Liver (tissue), 9 donors: ENCODE results near the gene FAM89A. TPM values are rescaled to one million over a fixed set of nuclear protein-coding genes. Genes with fewer than 3 reads are reported as not detected.

ENCODE experiments used
- DNase-seq: peaks from one replicate; pipeline ENCODE4 v3.0.0-alpha.2; 2017; ENCODE audit warnings: low spot score
- H3K27ac ChIP-seq, 2 donors: one replicate each; pipeline ENCODE4 v1.7.0; 2013; ENCODE audit warnings: inconsistent platforms in 2 of 2, low read length in 2 of 2, control low read depth in 1 of 2, low read depth in 1 of 2, mild to moderate bottlenecking in 1 of 2
- H3K27me3 ChIP-seq, 4 donors: one replicate each; pipeline versions ENCODE4 v1.6.1 to v1.7.0; 2013; ENCODE audit warnings: low read length in 3 of 4, inconsistent platforms in 1 of 4, mild to moderate bottlenecking in 1 of 4, moderate library complexity in 1 of 4; ENCODE audit not compliant: control insufficient read depth in 4 of 4, insufficient read depth in 4 of 4
- H3K36me3 ChIP-seq, 4 donors: one replicate each; pipeline versions ENCODE4 v1.6.1 to v1.7.0; 2013; ENCODE audit warnings: low read length in 3 of 4, mild to moderate bottlenecking in 3 of 4, low read depth in 1 of 4, moderate library complexity in 1 of 4; ENCODE audit not compliant: control insufficient read depth in 4 of 4, insufficient read depth in 3 of 4
- H3K4me1 ChIP-seq, 4 donors: one replicate each; pipeline versions ENCODE4 v1.6.1 to v1.7.0; 2013; ENCODE audit warnings: low read length in 3 of 4, mild to moderate bottlenecking in 3 of 4, moderate library complexity in 1 of 4; ENCODE audit not compliant: control insufficient read depth in 4 of 4, insufficient read depth in 4 of 4
- H3K4me3 ChIP-seq, 3 donors: one replicate each; pipeline versions ENCODE4 v1.6.1 to v1.7.0; 2013; ENCODE audit warnings: low read length in 3 of 3, control low read depth in 1 of 3, low read depth in 1 of 3, mild to moderate bottlenecking in 1 of 3
- H3K9ac ChIP-seq, 2 donors: one replicate each; pipeline ENCODE4 v1.7.0; 2013; ENCODE audit warnings: low read length in 2 of 2, mild to moderate bottlenecking in 2 of 2, moderate library complexity in 2 of 2, control low read depth in 1 of 2, low read depth in 1 of 2
- H3K9me3 ChIP-seq, 4 donors: one replicate each; pipeline versions ENCODE4 v1.6.1 to v1.7.0; 2013; ENCODE audit warnings: low read length in 3 of 4; ENCODE audit not compliant: control insufficient read depth in 4 of 4
- FOXA1 ChIP-seq: IDR thresholded peaks from 2 replicates; pipeline ENCODE4 v1.6.1; 2016; ENCODE audit warnings: antibody characterized with exemption
- FOXA2 ChIP-seq: IDR thresholded peaks from 2 replicates; pipeline ENCODE4 v1.6.1; 2016; ENCODE audit warnings: antibody characterized with exemption
- GABPA ChIP-seq, 2 donors: IDR thresholded peaks in 1 of 2; conservative IDR thresholded peaks in 1 of 2; 2 replicates each; pipeline ENCODE4 v1.6.1; 2016; ENCODE audit warnings: antibody characterized with exemption in 2 of 2, mild to moderate bottlenecking in 1 of 2, moderate library complexity in 1 of 2
- HNF4A ChIP-seq, 2 donors: conservative IDR thresholded peaks; 2 replicates each; pipeline ENCODE4 v1.6.1; 2016; ENCODE audit warnings: antibody characterized with exemption in 2 of 2, mild to moderate bottlenecking in 2 of 2
- HNF4G ChIP-seq: IDR thresholded peaks from 2 replicates; pipeline ENCODE4 v1.6.1; 2016; ENCODE audit warnings: antibody characterized with exemption
- JUND ChIP-seq, 2 donors: IDR thresholded peaks; 2 replicates each; pipeline ENCODE4 v1.6.1; 2016; ENCODE audit warnings: antibody characterized with exemption in 2 of 2
- MAX ChIP-seq: IDR thresholded peaks from 2 replicates; pipeline ENCODE4 v1.6.1; 2016; ENCODE audit warnings: antibody characterized with exemption
- NR2F2 ChIP-seq: IDR thresholded peaks from 2 replicates; pipeline ENCODE4 v1.6.1; 2016; ENCODE audit warnings: antibody characterized with exemption
- RAD21 ChIP-seq, 2 donors: IDR thresholded peaks; 2 replicates each; pipeline ENCODE4 v1.6.1; 2016; ENCODE audit warnings: antibody characterized with exemption in 2 of 2, mild to moderate bottlenecking in 2 of 2
- RXRA ChIP-seq, 2 donors: IDR thresholded peaks; 2 replicates each; pipeline ENCODE4 v1.6.1; 2017 to 2018; ENCODE audit warnings: antibody characterized with exemption in 2 of 2, mild to moderate bottlenecking in 1 of 2
- SP1 ChIP-seq: IDR thresholded peaks from 2 replicates; pipeline ENCODE4 v1.6.1; 2018; ENCODE audit warnings: antibody characterized with exemption, mild to moderate bottlenecking
- TAF1 ChIP-seq: conservative IDR thresholded peaks from 2 replicates; pipeline ENCODE4 v1.6.1; 2016; ENCODE audit warnings: antibody characterized with exemption, mild to moderate bottlenecking
- YY1 ChIP-seq: IDR thresholded peaks from 2 replicates; pipeline ENCODE4 v1.6.1; 2016; ENCODE audit warnings: antibody characterized with exemption, mild to moderate bottlenecking
- WGBS: extraction: QIAGEN DNeasy Blood & Tissue Kit; methylation state at CpG from one replicate; pipeline ENCODE4 v1.1.7; 2013; 5-methylcytosine and 5-hydroxymethylcytosine counted together
- polyA plus RNA-seq, 2 donors: library from polyadenylated mRNA; stranded (reverse) in 1 of 2; unstranded in 1 of 2; fragments of 200-250 nt in 1 of 2; fragments of >200 nt in 1 of 2; fragmentation: Nextera tagmentation in 1 of 2; extraction: Ambion mirVana in 1 of 2; gene quantifications; one replicate each; pipeline versions ENCODE4 v1.2.1 to v1.2.3, GENCODE V29; 2013 to 2015
- total RNA-seq, 2 donors: library from RNA; depleted of rRNA; stranded (reverse); fragments of >200 nt; gene quantifications; one replicate each; pipeline ENCODE4 v1.2.3, GENCODE V29; 2014
- TF ChIP-seq, protein P1 (sequence below): IDR thresholded peaks from 2 replicates; pipeline ENCODE4 v1.6.1; 2016; ENCODE audit warnings: antibody characterized with exemption, mild to moderate bottlenecking
- TF ChIP-seq, protein P2 (sequence below): IDR thresholded peaks from 2 replicates; pipeline ENCODE4 v1.6.1; 2016; ENCODE audit warnings: antibody characterized with exemption
- TF ChIP-seq, protein P3 (sequence below): IDR thresholded peaks from 2 replicates; pipeline ENCODE4 v1.6.1; 2016; ENCODE audit warnings: antibody characterized with exemption
- donor health status: healthy.
- donor health status: healthy.
- donor health status: healthy.
- donor health status: healthy.
- donor health status: healthy.

FAM89A gene
- total and polyA plus RNA-seq, 4 donors, result 5.3 to 8.8 (median 8.1) TPM

DNA sequence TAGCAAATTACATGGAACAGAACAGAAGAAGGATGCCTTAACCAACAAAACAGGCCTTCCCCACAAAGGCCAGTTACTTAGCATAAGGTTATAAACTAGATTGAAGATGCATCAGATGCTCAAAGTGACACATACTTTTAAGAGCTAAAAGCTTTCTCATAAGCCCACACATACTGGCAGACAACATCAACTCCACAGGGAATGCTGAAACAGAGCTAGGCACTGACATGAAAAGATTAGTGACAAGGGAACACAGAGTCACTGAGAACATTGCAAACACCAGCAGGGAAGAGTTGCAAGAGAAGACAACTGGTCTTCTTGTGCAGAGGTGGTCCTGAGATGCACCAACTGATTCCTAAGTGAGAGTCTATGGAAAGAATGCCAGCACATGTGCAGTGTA, 68.3 kb downstream of the FAM89A start:
- no peak for DNase-seq
- Histone ChIP-seq H3K36me3 (peaks cover 0 to 7% (median 0%) of the 10 kb centered on the region in 4 donors), H3K27me3 (no peaks in the 10 kb centered on the region), H3K9me3 (no peaks in the 10 kb centered on the region), H3K4me3 (no peak overlapping the region), H3K27ac (no peak overlapping the region), H3K4me1 (peaks cover 0 to 5% (median 3%) of the 10 kb centered on the region in 4 donors), H3K9ac (no peak overlapping the region)
- TF ChIP-seq JUND (IDR thresholded peaks at IDR 0.05) (no peak), RXRA (IDR thresholded peaks at IDR 0.05) (no peak), HNF4A (conservative IDR thresholded peaks at IDR 0.05) (no peak), GABPA (IDR thresholded peaks at IDR 0.05 in 1 of 2, conservative IDR thresholded peaks at IDR 0.05 in 1 of 2) (no peak), HNF4G (no peak), NR2F2 (no peak), YY1 (no peak), FOXA1 (no peak), RAD21 (IDR thresholded peaks at IDR 0.05) (no peak), MAX (no peak), SP1 (no peak), FOXA2 (no peak)
- TF ChIP-seq, protein P1, sequence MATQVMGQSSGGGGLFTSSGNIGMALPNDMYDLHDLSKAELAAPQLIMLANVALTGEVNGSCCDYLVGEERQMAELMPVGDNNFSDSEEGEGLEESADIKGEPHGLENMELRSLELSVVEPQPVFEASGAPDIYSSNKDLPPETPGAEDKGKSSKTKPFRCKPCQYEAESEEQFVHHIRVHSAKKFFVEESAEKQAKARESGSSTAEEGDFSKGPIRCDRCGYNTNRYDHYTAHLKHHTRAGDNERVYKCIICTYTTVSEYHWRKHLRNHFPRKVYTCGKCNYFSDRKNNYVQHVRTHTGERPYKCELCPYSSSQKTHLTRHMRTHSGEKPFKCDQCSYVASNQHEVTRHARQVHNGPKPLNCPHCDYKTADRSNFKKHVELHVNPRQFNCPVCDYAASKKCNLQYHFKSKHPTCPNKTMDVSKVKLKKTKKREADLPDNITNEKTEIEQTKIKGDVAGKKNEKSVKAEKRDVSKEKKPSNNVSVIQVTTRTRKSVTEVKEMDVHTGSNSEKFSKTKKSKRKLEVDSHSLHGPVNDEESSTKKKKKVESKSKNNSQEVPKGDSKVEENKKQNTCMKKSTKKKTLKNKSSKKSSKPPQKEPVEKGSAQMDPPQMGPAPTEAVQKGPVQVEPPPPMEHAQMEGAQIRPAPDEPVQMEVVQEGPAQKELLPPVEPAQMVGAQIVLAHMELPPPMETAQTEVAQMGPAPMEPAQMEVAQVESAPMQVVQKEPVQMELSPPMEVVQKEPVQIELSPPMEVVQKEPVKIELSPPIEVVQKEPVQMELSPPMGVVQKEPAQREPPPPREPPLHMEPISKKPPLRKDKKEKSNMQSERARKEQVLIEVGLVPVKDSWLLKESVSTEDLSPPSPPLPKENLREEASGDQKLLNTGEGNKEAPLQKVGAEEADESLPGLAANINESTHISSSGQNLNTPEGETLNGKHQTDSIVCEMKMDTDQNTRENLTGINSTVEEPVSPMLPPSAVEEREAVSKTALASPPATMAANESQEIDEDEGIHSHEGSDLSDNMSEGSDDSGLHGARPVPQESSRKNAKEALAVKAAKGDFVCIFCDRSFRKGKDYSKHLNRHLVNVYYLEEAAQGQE, result no peak
- TF ChIP-seq, protein P2, sequence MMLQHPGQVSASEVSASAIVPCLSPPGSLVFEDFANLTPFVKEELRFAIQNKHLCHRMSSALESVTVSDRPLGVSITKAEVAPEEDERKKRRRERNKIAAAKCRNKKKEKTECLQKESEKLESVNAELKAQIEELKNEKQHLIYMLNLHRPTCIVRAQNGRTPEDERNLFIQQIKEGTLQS, result no peak
- TF ChIP-seq, protein P3, sequence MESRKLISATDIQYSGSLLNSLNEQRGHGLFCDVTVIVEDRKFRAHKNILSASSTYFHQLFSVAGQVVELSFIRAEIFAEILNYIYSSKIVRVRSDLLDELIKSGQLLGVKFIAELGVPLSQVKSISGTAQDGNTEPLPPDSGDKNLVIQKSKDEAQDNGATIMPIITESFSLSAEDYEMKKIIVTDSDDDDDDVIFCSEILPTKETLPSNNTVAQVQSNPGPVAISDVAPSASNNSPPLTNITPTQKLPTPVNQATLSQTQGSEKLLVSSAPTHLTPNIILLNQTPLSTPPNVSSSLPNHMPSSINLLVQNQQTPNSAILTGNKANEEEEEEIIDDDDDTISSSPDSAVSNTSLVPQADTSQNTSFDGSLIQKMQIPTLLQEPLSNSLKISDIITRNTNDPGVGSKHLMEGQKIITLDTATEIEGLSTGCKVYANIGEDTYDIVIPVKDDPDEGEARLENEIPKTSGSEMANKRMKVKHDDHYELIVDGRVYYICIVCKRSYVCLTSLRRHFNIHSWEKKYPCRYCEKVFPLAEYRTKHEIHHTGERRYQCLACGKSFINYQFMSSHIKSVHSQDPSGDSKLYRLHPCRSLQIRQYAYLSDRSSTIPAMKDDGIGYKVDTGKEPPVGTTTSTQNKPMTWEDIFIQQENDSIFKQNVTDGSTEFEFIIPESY, result no peak

- H3K4me1 ChIP-seq, result peaks cover 3 to 7% (median 5%) of the 10 kb centered on the region in 4 donors
- no peaks in the 10 kb centered on the region for H3K9me3 ChIP-seq
- DNase-seq, result no peak
- WGBS, result 93% methylated on average over 5 of the region's 5 CpGs
- H3K27me3 ChIP-seq, result no peaks in the 10 kb centered on the region
- no peak overlapping the region for H3K9ac ChIP-seq
- H3K4me3 ChIP-seq, result no peak overlapping the region
- peaks cover 0 to 2% (median 0%) of the 10 kb centered on the region in 4 donors for H3K36me3 ChIP-seq
- TF ChIP-seq FOXA2 (no peak), HNF4G (no peak), NR2F2 (no peak), TAF1 (no peak)
- TF ChIP-seq, protein P1, result no peak
- H3K27ac ChIP-seq, result no peak overlapping the region
Measured at GRCh38 chr1:230970432-230970831, 69.6 kb downstream of the FAM89A start.
